GM12878 (cell line): ENCODE results near the gene PLEKHG2. TPM values are rescaled to one million over a fixed set of nuclear protein-coding genes. Genes with fewer than 3 reads are reported as not detected.

Source experiments
- ATAC-seq: fragments of 200-7000 bp; cut with Tn5 transposase; 3 replicates; pipeline ENCODE4 v1.9.1; 2020; ENCODE audit warnings: mild to moderate bottlenecking, moderate library complexity
- BruUV-seq: library from RNA; stranded (reverse); fragments of 400-500 nt; replicated peaks from 2 replicates; lab custom pipeline; 2021; lab: Mats Ljungman, UMichigan
- CTCF ChIA-PET: fragments of 300-600 bp; sonication (Branson Sonifier 250); formaldehyde crosslinking; extraction: SDS; loops from one replicate; lab custom pipeline; 2021; ENCODE audit warnings: inconsistent platforms; lab: Yijun Ruan, JAX
- POLR2A ChIA-PET: fragments of 350-600 bp; formaldehyde crosslinking; extraction: SDS; loops from one replicate; lab custom pipeline; 2021; ENCODE audit warnings: inconsistent platforms; lab: Charles Lee
- RAD21 ChIA-PET: fragments of 300-600 bp; sonication (Branson Sonifier 250); formaldehyde crosslinking; loops from one replicate; lab custom pipeline; 2023; ENCODE audit warnings: antibody characterized with exemption; ENCODE audit not compliant: unreplicated experiment; lab: Charles Lee
- SMC1A ChIA-PET: fragments of 300-600 bp; sonication (Branson Sonifier 250); formaldehyde crosslinking; loops from one replicate; lab custom pipeline; 2023; ENCODE audit not compliant: unreplicated experiment, uncharacterized antibody; lab: Charles Lee
- DNase-seq: peaks from one replicate; pipeline ENCODE4 v3.0.0-alpha.2; 2011; ENCODE audit warnings: low read depth, low spot score
- FAIRE-seq: peaks from 3 replicates; lab custom pipeline; 2011; peaks lifted over from hg19 to GRCh38; lab: Jason Lieb, UNC
- H2AFZ ChIP-seq: 2 replicates; pipeline ENCODE4 v1.6.0; 2011; ENCODE audit warnings: low read depth, low read length, control low read depth; ENCODE audit not compliant: control insufficient read depth
- H3K27ac ChIP-seq: 2 replicates; pipeline ENCODE4 v1.5.1; 2011; ENCODE audit warnings: control low read depth; ENCODE audit not compliant: control insufficient read depth, insufficient read depth
- H3K27me3 ChIP-seq, 2 experiments: replicated peaks in 1 of 2; 2 replicates each; pipeline versions ENCODE4 v1.6.0 to v1.6.1; 2011; ENCODE audit warnings: low read length in 1 of 2; ENCODE audit not compliant: control insufficient read depth in 2 of 2, insufficient read depth in 2 of 2
- H3K36me3 ChIP-seq, 2 experiments: 2 replicates each; pipeline ENCODE4 v1.5.1; 2011; ENCODE audit warnings: low read length in 1 of 2; ENCODE audit not compliant: control insufficient read depth in 2 of 2, insufficient read depth in 2 of 2
- H3K4me1 ChIP-seq: 2 replicates; pipeline ENCODE4 v1.6.1; 2011; ENCODE audit warnings: mild to moderate bottlenecking, low read length, moderate library complexity, mixed read lengths; ENCODE audit not compliant: control insufficient read depth, insufficient read depth
- H3K4me2 ChIP-seq: 2 replicates; pipeline ENCODE4 v1.6.0; 2011; ENCODE audit warnings: control low read depth; ENCODE audit not compliant: control insufficient read depth, insufficient read depth
- H3K4me3 ChIP-seq: fragments of 200-600 bp; sonication (generic); 2 replicates; pipeline ENCODE4 v1.5.1; 2016
- H3K79me2 ChIP-seq: 2 replicates; pipeline ENCODE4 v1.6.0; 2011; ENCODE audit warnings: low read length; ENCODE audit not compliant: control insufficient read depth, insufficient read depth
- H3K9ac ChIP-seq: 2 replicates; pipeline ENCODE4 v1.8.0; 2011; ENCODE audit warnings: low read length, control low read depth, mixed read lengths; ENCODE audit not compliant: control insufficient read depth, insufficient read depth
- H3K9me3 ChIP-seq: replicated peaks from 3 replicates; pipeline ENCODE4 v1.5.1; 2011; ENCODE audit warnings: mild to moderate bottlenecking, low read length; ENCODE audit not compliant: control insufficient read depth, insufficient read depth
- H4K20me1 ChIP-seq: 2 replicates; pipeline ENCODE4 v1.6.0; 2011; ENCODE audit not compliant: control insufficient read depth, insufficient read depth
- BCL11A ChIP-seq: IDR thresholded peaks from 2 replicates; pipeline ENCODE4 v1.6.1; 2011; ENCODE audit warnings: low read depth, low read length
- BRCA1 ChIP-seq: IDR thresholded peaks from 2 replicates; pipeline ENCODE4 v1.6.1; 2011; ENCODE audit warnings: low read depth, low read length, improper control_type of control experiment
- HSF1 ChIP-seq: fragments of 150-350 bp; IDR thresholded peaks from 2 replicates; pipeline ENCODE4 v1.6.1; 2014; ENCODE audit warnings: mild to moderate bottlenecking, low read depth, low read length
- NBN ChIP-seq: fragments of 450-650 bp; IDR thresholded peaks from 2 replicates; pipeline ENCODE4 v1.6.1; 2016
- NR2C1 ChIP-seq: fragments of 450-650 bp; IDR thresholded peaks from 2 replicates; pipeline ENCODE4 v1.6.1; 2017; ENCODE audit warnings: antibody characterized with exemption, mild to moderate bottlenecking, moderate library complexity
- SMAD1 ChIP-seq: fragments of 450-650 bp; IDR thresholded peaks from 2 replicates; pipeline ENCODE4 v1.6.1; 2018; ENCODE audit warnings: mild to moderate bottlenecking, low read depth; ENCODE audit not compliant: partially characterized antibody
- SRF ChIP-seq, 2 experiments: IDR thresholded peaks; 2 replicates each; pipeline ENCODE4 v1.6.1; 2011; ENCODE audit warnings: low read depth in 2 of 2, low read length in 2 of 2, mild to moderate bottlenecking in 1 of 2, moderate library complexity in 1 of 2
- ZNF274 ChIP-seq: IDR thresholded peaks from one replicate; pipeline ENCODE4 v1.8.0; 2011; ENCODE audit not compliant: insufficient read length, insufficient read depth
- WGBS: methylation state at CpG from one replicate; pipeline ENCODE4 v1.1.6; 2016; ENCODE audit warnings: low lambda C conversion rate; ENCODE audit not compliant: insufficient replicate concordance, insufficient coverage; ENCODE audit errors: missing lambda C conversion rate; 5-methylcytosine and 5-hydroxymethylcytosine counted together
- in situ Hi-C: fragments of 300-500 bp; cut with MboI; formaldehyde crosslinking; loops from 9 replicates; pipeline ENCODE4 v1.14.3; 2018; ENCODE audit warnings: mixed read lengths
- intact Hi-C: fragments of 100-400 bp; cut with micrococcal nuclease; formaldehyde crosslinking; loops from one replicate; pipeline ENCODE4 v1.14.2; 2022; ENCODE audit not compliant: unreplicated experiment
- polyA plus RNA-seq, 11 experiments: library from polyadenylated mRNA; depleted of rRNA in 4 of 11; unstranded in 6 of 11; stranded (reverse) in 5 of 11; fragments of >200 nt; fragmentation: Nextera tagmentation in 4 of 11; fragmentation: Illumina TruSeq in 1 of 11; extraction: Ambion mirVana in 4 of 11; extraction: Trizol in 1 of 11; gene quantifications; 1 replicate in 1 of 11; 2 replicates in 10 of 11; pipeline versions ENCODE4 v1.2.1 to v1.2.3, GENCODE V29; 2011 to 2016; ENCODE audit warnings: inconsistent platforms in 2 of 11, missing spikeins in 2 of 11, low read depth in 1 of 11
- total RNA-seq, 4 experiments: library from RNA; depleted of rRNA in 3 of 4; stranded (reverse); fragments of >200 nt in 3 of 4; fragmentation: Illumina TruSeq in 1 of 4; extraction: Trizol in 1 of 4; gene quantifications; 2 replicates each; pipeline versions ENCODE4 v1.2.1 to v1.2.3, GENCODE V29; 2013 to 2021

PLEKHG2 gene
- total and polyA plus RNA-seq, 10 of the 15 experiments (the other 5 are each of a cell fraction or from before 2014, with no cell fraction given): 3.0 to 62.5 (median 17.2) TPM

GRCh38 chr19:39410831-39411080 lies 1.7 kb upstream of the PLEKHG2 start:
- Histone ChIP-seq H3K4me1 (peaks cover 18% of the 10 kb centered on the region), H2AFZ (no peak overlapping the region), H3K9ac (peak overlapping the region; percentile 80), H3K4me3 (peak overlapping the region; percentile 49), H3K36me3 (peaks cover 2 to 6% of the 10 kb centered on the region in 2 experiments; a peak in 2 of 4 replicates), H3K79me2 (peaks cover 67% of the 10 kb centered on the region), H3K27me3 (no peaks in the 10 kb centered on the region), H3K4me2 (peak overlapping the region; percentile 77), H3K9me3 (no peaks in the 10 kb centered on the region), H3K27ac (peak overlapping the region; percentile 100), H4K20me1 (no peaks in the 10 kb centered on the region)
- no TSS peak for BruUV-seq
- ChIA-PET SMC1A (interaction anchor here (1.0 to 2.3 kb wide), 7 partner anchors 12 to 289 kb away, joined by 3 to 146 read pairs (median 6); partner anchors contain the start of genes MED29, PAF1 and RPS16), CTCF (interaction anchor here (1.0 to 2.3 kb wide), 5 partner anchors 11 to 64 kb away, joined by 3 to 218 read pairs (median 5); partner anchors contain the start of genes MED29 and PAF1), POLR2A (interaction anchor here (1.0 to 2.3 kb wide), 4 partner anchors 10 to 76 kb away, joined by 5 to 40 read pairs (median 26); partner anchors contain the start of genes GMFG, MED29 and PAF1), RAD21 (interaction anchor here (1.3 to 2.3 kb wide), 6 partner anchors 11 to 83 kb away, joined by 3 to 159 read pairs (median 10); partner anchors contain the start of genes MED29, PAF1 and RPS16)
- in situ Hi-C loops (loop anchor here (5.0 kb wide), 1 partner anchor 288 kb away; no protein-coding TSS in a partner anchor), intact Hi-C loops (loop anchor here (5.0 to 10.0 kb wide), 3 partner anchors 124 to 378 kb away; partner anchors contain the start of genes EID2B and FBXO27)
- WGBS: 0% methylated on average over 1 of the region's 1 CpG
- DNase-seq (no peak), FAIRE-seq (no peak), ATAC-seq (no peak)
- no peak for TF ChIP-seq NR2C1
- TF ChIP-seq SMAD1: no peak
- TF ChIP-seq NBN: no peak
- 0 out of 2 replicates have a peak, but pooled peaks have one; percentile 5 for TF ChIP-seq BCL11A
- TF ChIP-seq BRCA1: no peak
- TF ChIP-seq ZNF274: no peak
- no peak for TF ChIP-seq SRF (IDR thresholded peaks at IDR 0.05; ENCODE audit: low read depth in 2 of 2, low read length in 2 of 2)
- TF ChIP-seq HSF1: no peak
